Thyroid gland (tissue), 4 donors: ENCODE results near the gene YTHDC1.

Source experiments
- POLR2A ChIP-seq, 2 donors: fragments of 450-650 bp; IDR thresholded peaks; one replicate each; pipeline ENCODE4 v1.6.1; 2017; ENCODE audit warnings: antibody characterized with exemption in 2 of 2, mild to moderate bottlenecking in 2 of 2, moderate library complexity in 1 of 2
- TF ChIP-seq, protein P1 (sequence below), 6 experiments: fragments of 200-600 bp in 3 of 6; fragments of 450-650 bp in 3 of 6; sonication (generic) in 3 of 6; IDR thresholded peaks; one replicate each; pipeline ENCODE4 v1.5.1; 2016 to 2019; ENCODE audit warnings: antibody characterized with exemption in 6 of 6, mild to moderate bottlenecking in 2 of 6, inconsistent platforms in 1 of 6, moderate library complexity in 1 of 6

DNA sequence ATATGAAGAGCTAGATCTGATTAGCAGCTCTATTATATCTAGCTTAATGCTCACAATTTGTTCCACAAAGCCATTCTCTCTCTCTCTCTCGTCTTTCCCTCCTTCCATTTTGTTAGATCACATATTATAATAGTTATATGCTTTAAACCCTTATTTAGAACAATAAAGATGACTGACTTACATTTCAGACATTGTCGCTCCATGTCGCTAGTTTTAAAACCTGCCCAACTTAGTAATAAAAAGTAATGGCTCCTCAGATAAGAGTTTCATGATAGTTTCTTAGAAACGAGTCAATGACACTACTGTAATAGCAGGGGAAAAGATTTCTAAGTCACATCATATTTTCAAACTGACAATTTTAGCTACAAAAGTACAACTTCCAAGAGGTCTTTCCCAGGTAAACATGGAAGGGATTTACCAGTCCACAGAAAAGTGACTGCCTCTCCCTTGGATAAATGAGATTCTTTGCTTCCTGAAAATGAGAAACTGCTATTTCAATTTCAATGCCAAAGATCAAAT lies 38.5 kb upstream of the YTHDC1 start:
- TF ChIP-seq, protein P1, sequence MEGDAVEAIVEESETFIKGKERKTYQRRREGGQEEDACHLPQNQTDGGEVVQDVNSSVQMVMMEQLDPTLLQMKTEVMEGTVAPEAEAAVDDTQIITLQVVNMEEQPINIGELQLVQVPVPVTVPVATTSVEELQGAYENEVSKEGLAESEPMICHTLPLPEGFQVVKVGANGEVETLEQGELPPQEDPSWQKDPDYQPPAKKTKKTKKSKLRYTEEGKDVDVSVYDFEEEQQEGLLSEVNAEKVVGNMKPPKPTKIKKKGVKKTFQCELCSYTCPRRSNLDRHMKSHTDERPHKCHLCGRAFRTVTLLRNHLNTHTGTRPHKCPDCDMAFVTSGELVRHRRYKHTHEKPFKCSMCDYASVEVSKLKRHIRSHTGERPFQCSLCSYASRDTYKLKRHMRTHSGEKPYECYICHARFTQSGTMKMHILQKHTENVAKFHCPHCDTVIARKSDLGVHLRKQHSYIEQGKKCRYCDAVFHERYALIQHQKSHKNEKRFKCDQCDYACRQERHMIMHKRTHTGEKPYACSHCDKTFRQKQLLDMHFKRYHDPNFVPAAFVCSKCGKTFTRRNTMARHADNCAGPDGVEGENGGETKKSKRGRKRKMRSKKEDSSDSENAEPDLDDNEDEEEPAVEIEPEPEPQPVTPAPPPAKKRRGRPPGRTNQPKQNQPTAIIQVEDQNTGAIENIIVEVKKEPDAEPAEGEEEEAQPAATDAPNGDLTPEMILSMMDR (IDR thresholded peaks at IDR 0.05) = no peak
- TF ChIP-seq POLR2A (IDR thresholded peaks at IDR 0.05) = no peak
